Nephron (organoid): ENCODE data around the gene LRRC36.
A peak's percentile ranks its signal among the peaks of the same experiment; 100 is the strongest.

Experiments
- H3K27ac Mint-ChIP-seq, 3 experiments: 2 replicates each; pipeline ENCODE4 v1.8.0; 2020; ENCODE audit warnings: mixed read lengths in 3 of 3, mild to moderate bottlenecking in 2 of 3, moderate library complexity in 1 of 3
- H3K27me3 Mint-ChIP-seq: 2 replicates; pipeline ENCODE4 v1.8.0; 2021; ENCODE audit warnings: low read depth, mild to moderate bottlenecking, moderate library complexity, mixed read lengths
- H3K36me3 Mint-ChIP-seq: 2 replicates; pipeline ENCODE4 v1.8.0; 2020; ENCODE audit warnings: low read depth, mixed read lengths
- H3K4me1 Mint-ChIP-seq: 2 replicates; pipeline ENCODE4 v1.8.0; 2020; ENCODE audit warnings: mixed read lengths
- H3K4me3 Mint-ChIP-seq, 3 experiments: 2 replicates each; pipeline ENCODE4 v1.8.0; 2020; ENCODE audit warnings: mild to moderate bottlenecking in 3 of 3, mixed read lengths in 3 of 3, moderate library complexity in 2 of 3
- H3K9me3 Mint-ChIP-seq: 2 replicates; pipeline ENCODE4 v1.8.0; 2020; ENCODE audit warnings: mixed read lengths
- CTCF ChIP-seq, 3 experiments: fragments of 200-600 bp; sonication (generic); IDR thresholded peaks; one replicate each; pipeline ENCODE4 v1.5.0; 2021; ENCODE audit warnings: antibody characterized with exemption in 3 of 3; ENCODE audit not compliant: unreplicated experiment in 3 of 3

Gene LRRC36

GRCh38 chr16:67294938-67295361 is 31.7 kb upstream of the LRRC36 start:
- no peaks in the 10 kb centered on the region for H3K9me3 Mint-ChIP-seq
- peak overlapping the region in 2 of 3 experiments; percentile 15 to 63 for H3K27ac Mint-ChIP-seq
- no peak overlapping the region for H3K4me3 Mint-ChIP-seq
- H3K4me1 Mint-ChIP-seq, result peaks cover 7% of the 10 kb centered on the region
- H3K36me3 Mint-ChIP-seq, result no peaks in the 10 kb centered on the region
- TF ChIP-seq CTCF (IDR thresholded peaks at IDR 0.05; ENCODE audit: unreplicated experiment in 3 of 3), result no peak
- H3K27me3 Mint-ChIP-seq, result peaks cover 12% of the 10 kb centered on the region

- Mint-ChIP-seq H3K27ac (peak overlapping the region in 1 of 3 experiments; percentile 8), H3K4me1 (peaks cover 12% of the 10 kb centered on the region), H3K27me3 (peaks cover 10% of the 10 kb centered on the region), H3K36me3 (no peaks in the 10 kb centered on the region), H3K9me3 (no peaks in the 10 kb centered on the region), H3K4me3 (no peak overlapping the region)
- no peak for TF ChIP-seq CTCF (IDR thresholded peaks at IDR 0.05; ENCODE audit: unreplicated experiment in 3 of 3)
These were observed 30.2 kb upstream of the LRRC36 start for GRCh38 chr16:67296420-67296819.

GRCh38 chr16:67298277-67298676 is 28.3 kb upstream of the LRRC36 start:
- H3K9me3 Mint-ChIP-seq, result no peaks in the 10 kb centered on the region
- peaks cover 25% of the 10 kb centered on the region for H3K4me1 Mint-ChIP-seq
- no peaks in the 10 kb centered on the region for H3K27me3 Mint-ChIP-seq
- H3K27ac Mint-ChIP-seq, result no peak overlapping the region
- no peak overlapping the region for H3K4me3 Mint-ChIP-seq
- TF ChIP-seq CTCF (IDR thresholded peaks at IDR 0.05; ENCODE audit: unreplicated experiment in 3 of 3), result no peak
- no peaks in the 10 kb centered on the region for H3K36me3 Mint-ChIP-seq

- TF ChIP-seq CTCF (IDR thresholded peaks at IDR 0.05; ENCODE audit: unreplicated experiment in 3 of 3), result no peak
- H3K36me3 Mint-ChIP-seq, result no peaks in the 10 kb centered on the region
- no peaks in the 10 kb centered on the region for H3K9me3 Mint-ChIP-seq
- no peak overlapping the region for H3K27ac Mint-ChIP-seq
- no peak overlapping the region for H3K4me3 Mint-ChIP-seq
- H3K4me1 Mint-ChIP-seq, result peaks cover 25% of the 10 kb centered on the region
- no peaks in the 10 kb centered on the region for H3K27me3 Mint-ChIP-seq
These were observed 27.3 kb upstream of the LRRC36 start for GRCh38 chr16:67299269-67299668.

- H3K36me3 Mint-ChIP-seq, result no peaks in the 10 kb centered on the region
- peaks cover 4% of the 10 kb centered on the region for H3K27me3 Mint-ChIP-seq
- H3K27ac Mint-ChIP-seq, result peak overlapping the region in 2 of 3 experiments; percentile 66 to 74
- H3K4me1 Mint-ChIP-seq, result peaks cover 24% of the 10 kb centered on the region
- H3K4me3 Mint-ChIP-seq, result no peak overlapping the region
- no peaks in the 10 kb centered on the region for H3K9me3 Mint-ChIP-seq
- TF ChIP-seq CTCF (IDR thresholded peaks at IDR 0.05; ENCODE audit: unreplicated experiment in 3 of 3), result no peak
These were observed 25.4 kb upstream of the LRRC36 start for GRCh38 chr16:67301080-67301782.

GRCh38 chr16:67302076-67302475 is 24.5 kb upstream of the LRRC36 start:
- Mint-ChIP-seq H3K4me3 (no peak overlapping the region), H3K36me3 (no peaks in the 10 kb centered on the region), H3K4me1 (peaks cover 19% of the 10 kb centered on the region), H3K27ac (peak overlapping the region in 2 of 3 experiments; percentile 51 to 66), H3K9me3 (no peaks in the 10 kb centered on the region), H3K27me3 (peaks cover 4% of the 10 kb centered on the region)
- no peak for TF ChIP-seq CTCF (IDR thresholded peaks at IDR 0.05; ENCODE audit: unreplicated experiment in 3 of 3)
